Mesothelial cell of epicardium (in vitro differentiated cells): Measurements from ENCODE around the gene TSPOAP1. TPM values are rescaled to one million over a fixed set of nuclear protein-coding genes. Genes with fewer than 3 reads are reported as not detected.

Experiments used
- DNase-seq, 2 experiments: peaks; one replicate each; pipeline ENCODE4 v3.0.0; 2021; ENCODE audit warnings: low spot score in 2 of 2; ENCODE audit not compliant: unreplicated experiment in 2 of 2
- H3K27ac Mint-ChIP-seq: 2 replicates; pipeline ENCODE4 v1.8.0; 2021; ENCODE audit warnings: mixed read lengths
- H3K27me3 Mint-ChIP-seq: 2 replicates; pipeline ENCODE4 v1.8.0; 2021; ENCODE audit warnings: low read depth, mixed read lengths
- H3K36me3 Mint-ChIP-seq: 2 replicates; pipeline ENCODE4 v1.8.0; 2021; ENCODE audit warnings: mixed read lengths
- H3K4me1 Mint-ChIP-seq: 2 replicates; pipeline ENCODE4 v1.8.0; 2021; ENCODE audit warnings: mixed read lengths
- H3K4me3 Mint-ChIP-seq: 2 replicates; pipeline ENCODE4 v1.8.0; 2021; ENCODE audit warnings: mild to moderate bottlenecking, moderate library complexity, mixed read lengths
- H3K9me3 Mint-ChIP-seq: 2 replicates; pipeline ENCODE4 v1.8.0; 2021; ENCODE audit warnings: mixed read lengths
- CTCF ChIP-seq: fragments of 200-600 bp; sonication (generic); IDR thresholded peaks from one replicate; pipeline ENCODE4 v1.5.0; 2021; ENCODE audit warnings: antibody characterized with exemption; ENCODE audit not compliant: unreplicated experiment
- microRNA-seq: library from miRNA; unstranded; fragments of <30 nt; microRNA quantifications from one replicate; pipeline ENCODE4 v1.2.0, GENCODE V29; 2021; ENCODE audit warnings: inconsistent platforms, mixed read lengths
- total RNA-seq: library from RNA; stranded (reverse); gene quantifications from 3 replicates; pipeline ENCODE4 v1.2.1, GENCODE V29; 2021

TSPOAP1 gene
- total RNA-seq, 1 donor from 2014 or later: 87.2 TPM

- Mint-ChIP-seq H3K36me3 (no peaks in the 10 kb centered on the region), H3K4me1 (no peaks in the 10 kb centered on the region), H3K4me3 (no peak overlapping the region), H3K27ac (no peak overlapping the region), H3K9me3 (no peaks in the 10 kb centered on the region), H3K27me3 (peaks cover 87% of the 10 kb centered on the region)
- TF ChIP-seq CTCF: no peak
- no peak for DNase-seq
Observed at GRCh38 chr17:58252141-58252540, 76.5 kb downstream of the TSPOAP1 start.

Small RNA genes lying within 50 kb of the gene (microRNA-seq; reads per million reads assigned to microRNA genes)
- not detected for gene MIR4736

Other genes with a start within 250 kb of the TSPOAP1 start
- gene DYNLL2, start 245.4 kb downstream of the TSPOAP1 start, total RNA-seq: 43.3 to 44.3 TPM (median 43.5 TPM) in 3 replicates
- gene OR4D1, start 180.4 kb downstream of the TSPOAP1 start, total RNA-seq: not detected in 3 replicates
- not detected in 3 replicates for gene OR4D2, start 161.8 kb downstream of the TSPOAP1 start, total RNA-seq
- gene EPX, start 136.1 kb downstream of the TSPOAP1 start, total RNA-seq: not detected in 3 replicates
- 31.5 to 35.8 TPM (median 32.9 TPM) in 3 replicates for gene MKS1, start 109.5 kb downstream of the TSPOAP1 start, total RNA-seq
- 0.16 to 0.29 TPM (median 0.27 TPM) in 3 replicates for gene LPO, start 90.2 kb downstream of the TSPOAP1 start, total RNA-seq
- gene MPO, start 47.9 kb downstream of the TSPOAP1 start, total RNA-seq: not detected in 3 replicates
- gene SUPT4H1, start 23.4 kb upstream of the TSPOAP1 start, total RNA-seq: 76.8 to 90.7 TPM (median 86.6 TPM) in 3 replicates
- 38.7 to 40.3 TPM (median 39.0 TPM) in 3 replicates for gene RNF43, start 88.7 kb upstream of the TSPOAP1 start, total RNA-seq
- 0.05 to 0.09 TPM in 2 of 3 replicates, not detected in the other for gene HSF5, start 159.6 kb upstream of the TSPOAP1 start, total RNA-seq
- 73.1 to 76.8 TPM (median 74.4 TPM) in 3 replicates for gene MTMR4, start 185.8 kb upstream of the TSPOAP1 start, total RNA-seq